Measurements from ENCODE around the gene COL20A1.

The COL20A1 gene

GRCh38 chr20:63365601-63366389 lies 72.8 kb downstream of the COL20A1 start:
- Histone ChIP-seq H3K9ac (ENCODE audit: low read length) (no peak overlapping the region), H3K4me3 (ENCODE audit: low read length) (no peak overlapping the region), H3K9me3 (ENCODE audit: control insufficient read depth, low read length) (no peaks in the 10 kb centered on the region), H3K27me3 (replicated peaks; ENCODE audit: control insufficient read depth, insufficient read depth, low read length) (peaks cover 47% of the 10 kb centered on the region), H3K4me1 (ENCODE audit: control insufficient read depth, insufficient read depth, low read length) (no peaks in the 10 kb centered on the region), H3K36me3 (ENCODE audit: control insufficient read depth, insufficient read depth, low read length, severe bottlenecking) (no peaks in the 10 kb centered on the region)
- DNase-seq (ENCODE audit: low read depth), result no peak

- H3K9me3 ChIP-seq (ENCODE audit: control insufficient read depth, low read length), result no peaks in the 10 kb centered on the region
- H3K9ac ChIP-seq (ENCODE audit: low read length), result no peak overlapping the region
- no peaks in the 10 kb centered on the region for H3K36me3 ChIP-seq (ENCODE audit: control insufficient read depth, insufficient read depth, low read length, severe bottlenecking)
- no peak for DNase-seq (ENCODE audit: low read depth)
- H3K27me3 ChIP-seq (replicated peaks; ENCODE audit: control insufficient read depth, insufficient read depth, low read length), result peaks cover 55% of the 10 kb centered on the region
- no peak overlapping the region for H3K4me3 ChIP-seq (ENCODE audit: low read length)
- H3K4me1 ChIP-seq (ENCODE audit: control insufficient read depth, insufficient read depth, low read length), result no peaks in the 10 kb centered on the region
Observed at GRCh38 chr20:63366390-63367365, 73.7 kb downstream of the COL20A1 start.

GRCh38 chr20:63367446-63368055 lies 74.6 kb downstream of the COL20A1 start:
- no peak for DNase-seq (ENCODE audit: low read depth)
- H3K4me3 ChIP-seq (ENCODE audit: low read length), result no peak overlapping the region
- peaks cover 50% of the 10 kb centered on the region for H3K27me3 ChIP-seq (replicated peaks; ENCODE audit: control insufficient read depth, insufficient read depth, low read length)
- no peaks in the 10 kb centered on the region for H3K4me1 ChIP-seq (ENCODE audit: control insufficient read depth, insufficient read depth, low read length)
- no peak overlapping the region for H3K9ac ChIP-seq (ENCODE audit: low read length)
- no peaks in the 10 kb centered on the region for H3K36me3 ChIP-seq (ENCODE audit: control insufficient read depth, insufficient read depth, low read length, severe bottlenecking)
- H3K9me3 ChIP-seq (ENCODE audit: control insufficient read depth, low read length), result no peaks in the 10 kb centered on the region

GRCh38 chr20:63368151-63368550 lies 75.2 kb downstream of the COL20A1 start:
- DNase-seq (ENCODE audit: low read depth), result no peak
- Histone ChIP-seq H3K27me3 (replicated peaks; ENCODE audit: control insufficient read depth, insufficient read depth, low read length) (peaks cover 48% of the 10 kb centered on the region), H3K36me3 (ENCODE audit: control insufficient read depth, insufficient read depth, low read length, severe bottlenecking) (no peaks in the 10 kb centered on the region), H3K9ac (ENCODE audit: low read length) (no peak overlapping the region), H3K9me3 (ENCODE audit: control insufficient read depth, low read length) (no peaks in the 10 kb centered on the region), H3K4me3 (ENCODE audit: low read length) (no peak overlapping the region), H3K4me1 (ENCODE audit: control insufficient read depth, insufficient read depth, low read length) (no peaks in the 10 kb centered on the region)

- Histone ChIP-seq H3K4me3 (ENCODE audit: low read length) (no peak overlapping the region), H3K36me3 (ENCODE audit: control insufficient read depth, insufficient read depth, low read length, severe bottlenecking) (no peaks in the 10 kb centered on the region), H3K9ac (ENCODE audit: low read length) (no peak overlapping the region), H3K4me1 (ENCODE audit: control insufficient read depth, insufficient read depth, low read length) (no peaks in the 10 kb centered on the region), H3K27me3 (replicated peaks; ENCODE audit: control insufficient read depth, insufficient read depth, low read length) (peaks cover 48% of the 10 kb centered on the region), H3K9me3 (ENCODE audit: control insufficient read depth, low read length) (no peaks in the 10 kb centered on the region)
- DNase-seq (ENCODE audit: low read depth), result no peak
Observed at GRCh38 chr20:63369024-63369530, 76.1 kb downstream of the COL20A1 start.

- Histone ChIP-seq H3K36me3 (ENCODE audit: control insufficient read depth, insufficient read depth, low read length, severe bottlenecking) (no peaks in the 10 kb centered on the region), H3K9me3 (ENCODE audit: control insufficient read depth, low read length) (no peaks in the 10 kb centered on the region), H3K27me3 (replicated peaks; ENCODE audit: control insufficient read depth, insufficient read depth, low read length) (peaks cover 54% of the 10 kb centered on the region), H3K4me1 (ENCODE audit: control insufficient read depth, insufficient read depth, low read length) (no peaks in the 10 kb centered on the region), H3K4me3 (ENCODE audit: low read length) (no peak overlapping the region), H3K9ac (ENCODE audit: low read length) (no peak overlapping the region)
- DNase-seq (ENCODE audit: low read depth), result no peak
Observed at GRCh38 chr20:63369724-63370617, 77.0 kb downstream of the COL20A1 start.

GRCh38 chr20:63370618-63371187 lies 77.7 kb downstream of the COL20A1 start:
- Histone ChIP-seq H3K27me3 (replicated peaks; ENCODE audit: control insufficient read depth, insufficient read depth, low read length) (peaks cover 50% of the 10 kb centered on the region), H3K9me3 (ENCODE audit: control insufficient read depth, low read length) (no peaks in the 10 kb centered on the region), H3K36me3 (ENCODE audit: control insufficient read depth, insufficient read depth, low read length, severe bottlenecking) (no peaks in the 10 kb centered on the region), H3K4me1 (ENCODE audit: control insufficient read depth, insufficient read depth, low read length) (no peaks in the 10 kb centered on the region), H3K4me3 (ENCODE audit: low read length) (no peak overlapping the region), H3K9ac (ENCODE audit: low read length) (no peak overlapping the region)
- DNase-seq (ENCODE audit: low read depth), result no peak

- peaks cover 53% of the 10 kb centered on the region for H3K27me3 ChIP-seq (replicated peaks; ENCODE audit: control insufficient read depth, insufficient read depth, low read length)
- H3K4me1 ChIP-seq (ENCODE audit: control insufficient read depth, insufficient read depth, low read length), result no peaks in the 10 kb centered on the region
- H3K9me3 ChIP-seq (ENCODE audit: control insufficient read depth, low read length), result no peaks in the 10 kb centered on the region
- no peak overlapping the region for H3K9ac ChIP-seq (ENCODE audit: low read length)
- H3K4me3 ChIP-seq (ENCODE audit: low read length), result no peak overlapping the region
- no peak for DNase-seq (ENCODE audit: low read depth)
- H3K36me3 ChIP-seq (ENCODE audit: control insufficient read depth, insufficient read depth, low read length, severe bottlenecking), result no peaks in the 10 kb centered on the region
Observed at GRCh38 chr20:63371291-63371865, 78.4 kb downstream of the COL20A1 start.

GRCh38 chr20:63372971-63373885 lies 80.2 kb downstream of the COL20A1 start:
- no peak for DNase-seq (ENCODE audit: low read depth)
- Histone ChIP-seq H3K4me3 (ENCODE audit: low read length) (no peak overlapping the region), H3K27me3 (replicated peaks; ENCODE audit: control insufficient read depth, insufficient read depth, low read length) (peaks cover 70% of the 10 kb centered on the region), H3K9me3 (ENCODE audit: control insufficient read depth, low read length) (no peaks in the 10 kb centered on the region), H3K36me3 (ENCODE audit: control insufficient read depth, insufficient read depth, low read length, severe bottlenecking) (no peaks in the 10 kb centered on the region), H3K9ac (ENCODE audit: low read length) (no peak overlapping the region), H3K4me1 (ENCODE audit: control insufficient read depth, insufficient read depth, low read length) (no peaks in the 10 kb centered on the region)
